Measurements from ENCODE around the gene SUMO3. TPM values are rescaled to one million over a fixed set of nuclear protein-coding genes. Genes with fewer than 3 reads are reported as not detected.

The SUMO3 gene
- total and polyA plus RNA-seq, 4 donors, result 35.1 to 51.0 (median 40.6) TPM

- WGBS, result 87% methylated on average over 6 of the region's 6 CpGs
- Histone ChIP-seq H3K9ac (ENCODE audit: low read depth in 1 of 2, low read length in 2 of 2) (no peak overlapping the region), H3K36me3 (ENCODE audit: control insufficient read depth in 4 of 4, insufficient read depth in 3 of 4, low read depth in 1 of 4, low read length in 3 of 4) (peaks cover 5 to 20% (median 12%) of the 10 kb centered on the region in 4 donors), H3K27ac (ENCODE audit: low read depth in 1 of 2, low read length in 2 of 2) (no peak overlapping the region), H3K4me3 (ENCODE audit: low read depth in 1 of 3, low read length in 3 of 3) (no peak overlapping the region), H3K9me3 (ENCODE audit: control insufficient read depth in 4 of 4, low read length in 3 of 4) (no peaks in the 10 kb centered on the region), H3K4me1 (ENCODE audit: control insufficient read depth in 4 of 4, insufficient read depth in 4 of 4, low read length in 3 of 4) (peaks cover 5 to 11% (median 9%) of the 10 kb centered on the region in 4 donors), H3K27me3 (ENCODE audit: control insufficient read depth in 4 of 4, insufficient read depth in 4 of 4, low read length in 3 of 4) (no peaks in the 10 kb centered on the region)
- TF ChIP-seq RXRA (IDR thresholded peaks at IDR 0.05), result no peak
- TF ChIP-seq GABPA (IDR thresholded peaks at IDR 0.05 in 1 of 2, conservative IDR thresholded peaks at IDR 0.05 in 1 of 2), result no peak
- no peak for TF ChIP-seq ZBTB33 (IDR thresholded peaks at IDR 0.05)
- no peak for TF ChIP-seq MAX (IDR thresholded peaks at IDR 0.05)
- TF ChIP-seq CTCF (IDR thresholded peaks at IDR 0.05; ENCODE audit: low read depth, low read length, missing input control), result no peak
- no peak for TF ChIP-seq FOXA1 (IDR thresholded peaks at IDR 0.05)
- TF ChIP-seq JUND (IDR thresholded peaks at IDR 0.05), result no peak
- TF ChIP-seq YY1 (IDR thresholded peaks at IDR 0.05), result no peak
- no peak for TF ChIP-seq ATF3 (IDR thresholded peaks at IDR 0.05)
- TF ChIP-seq REST (IDR thresholded peaks at IDR 0.05), result no peak
- TF ChIP-seq TAF1 (conservative IDR thresholded peaks at IDR 0.05), result no peak
- DNase-seq (ENCODE audit: low spot score), result no peak
Observed at GRCh38 chr21:44778983-44779382, 38.9 kb downstream of the SUMO3 start.

GRCh38 chr21:44778499-44778911 lies 39.4 kb downstream of the SUMO3 start:
- WGBS, result 29% methylated on average over 8 of the region's 8 CpGs
- no peak for DNase-seq (ENCODE audit: low spot score)
- TF ChIP-seq NR2F2 (IDR thresholded peaks at IDR 0.05), result no peak
- no peak for TF ChIP-seq GABPA (IDR thresholded peaks at IDR 0.05 in 1 of 2, conservative IDR thresholded peaks at IDR 0.05 in 1 of 2)
- TF ChIP-seq REST (IDR thresholded peaks at IDR 0.05), result no peak
- no peak for TF ChIP-seq CTCF (IDR thresholded peaks at IDR 0.05; ENCODE audit: low read depth, low read length, missing input control)
- peak; percentile 81 to 84 for TF ChIP-seq RXRA (IDR thresholded peaks at IDR 0.05)
- TF ChIP-seq EGR1 (IDR thresholded peaks at IDR 0.05; ENCODE audit: low read depth in 2 of 2), result no peak
- no peak for TF ChIP-seq TAF1 (conservative IDR thresholded peaks at IDR 0.05)
- TF ChIP-seq ATF3 (IDR thresholded peaks at IDR 0.05), result peak; percentile 96
- TF ChIP-seq MAX (IDR thresholded peaks at IDR 0.05), result peak; percentile 30
- peak; percentile 44 for TF ChIP-seq SP1 (IDR thresholded peaks at IDR 0.05)
- peak; percentile 59 to 66 for TF ChIP-seq HNF4A (conservative IDR thresholded peaks at IDR 0.05)
- no peak for TF ChIP-seq FOXA1 (IDR thresholded peaks at IDR 0.05)
- no peak for TF ChIP-seq FOXA2 (IDR thresholded peaks at IDR 0.05)

More at GRCh38 chr21:44778499-44778911, 39.4 kb downstream of the SUMO3 start:
- peaks cover 5 to 11% (median 9%) of the 10 kb centered on the region in 4 donors for H3K4me1 ChIP-seq (ENCODE audit: control insufficient read depth in 4 of 4, insufficient read depth in 4 of 4, low read length in 3 of 4)
- H3K27ac ChIP-seq (ENCODE audit: low read depth in 1 of 2, low read length in 2 of 2), result peak overlapping the region in 1 of 2 donors; percentile 27
- H3K9ac ChIP-seq (ENCODE audit: low read depth in 1 of 2, low read length in 2 of 2), result no peak overlapping the region
- H3K4me3 ChIP-seq (ENCODE audit: low read depth in 1 of 3, low read length in 3 of 3), result no peak overlapping the region
- no peaks in the 10 kb centered on the region for H3K9me3 ChIP-seq (ENCODE audit: control insufficient read depth in 4 of 4, low read length in 3 of 4)
- H3K27me3 ChIP-seq (ENCODE audit: control insufficient read depth in 4 of 4, insufficient read depth in 4 of 4, low read length in 3 of 4), result no peaks in the 10 kb centered on the region
- H3K36me3 ChIP-seq (ENCODE audit: control insufficient read depth in 4 of 4, insufficient read depth in 3 of 4, low read depth in 1 of 4, low read length in 3 of 4), result peaks cover 5 to 24% (median 13%) of the 10 kb centered on the region in 4 donors
